T-helper 2 cell treated with Interferon-gamma antibody and Interleukin-4, amounts not matched to agents 100 ng/mL and 5 ng/mL, for 36 hours (primary cell): ENCODE results near the gene ARHGAP45. TPM values are rescaled to one million over a fixed set of nuclear protein-coding genes. Genes with fewer than 3 reads are reported as not detected.

Experiments used
- intact Hi-C: fragments of 100-400 bp; cut with micrococcal nuclease; formaldehyde crosslinking; loops from one replicate; pipeline ENCODE4 v1.15.1; 2023
- total RNA-seq: library from RNA; stranded (reverse); gene quantifications from 2 replicates; pipeline ENCODE4 v1.2.3, GENCODE V29; 2022

The ARHGAP45 gene
- total RNA-seq, 1 donor from 2014 or later: 407 TPM

- intact Hi-C loops: loop anchor here (5.0 kb wide), 1 partner anchor 81 kb away; no protein-coding TSS in a partner anchor
Measured at GRCh38 chr19:1111641-1112267, 44.8 kb downstream of the ARHGAP45 start.

GRCh38 chr19:1112268-1113029 is 45.5 kb downstream of the ARHGAP45 start:
- intact Hi-C loops: loop anchor here (5.0 kb wide), 1 partner anchor 80 kb away; no protein-coding TSS in a partner anchor

GRCh38 chr19:1113030-1113985 is 46.3 kb downstream of the ARHGAP45 start:
- intact Hi-C loops: loop anchor here (5.0 kb wide), 1 partner anchor 79 kb away; no protein-coding TSS in a partner anchor

GRCh38 chr19:1113986-1114483 is 47.1 kb downstream of the ARHGAP45 start:
- intact Hi-C loops: loop anchor here (5.0 kb wide), 1 partner anchor 78 kb away; no protein-coding TSS in a partner anchor

GRCh38 chr19:1114728-1115127 is 47.8 kb downstream of the ARHGAP45 start:
- intact Hi-C loops: loop anchor here (5.0 kb wide), 1 partner anchor 78 kb away; no protein-coding TSS in a partner anchor

- intact Hi-C loops: no loop called here
Measured at GRCh38 chr19:1115646-1116420, 48.9 kb downstream of the ARHGAP45 start.

- intact Hi-C loops: no loop called here
Measured at GRCh38 chr19:1116726-1117581, 50.0 kb downstream of the ARHGAP45 start.

- intact Hi-C loops: no loop called here
Measured at GRCh38 chr19:1117654-1118053, 50.7 kb downstream of the ARHGAP45 start.

GRCh38 chr19:1118999-1119398 is 52.0 kb downstream of the ARHGAP45 start:
- intact Hi-C loops: no loop called here

GRCh38 chr19:1119475-1120217 is 52.7 kb downstream of the ARHGAP45 start:
- intact Hi-C loops: no loop called here

GRCh38 chr19:1121395-1121794 is 54.4 kb downstream of the ARHGAP45 start:
- intact Hi-C loops: no loop called here

- intact Hi-C loops: no loop called here
Measured at GRCh38 chr19:1122021-1122971, 55.3 kb downstream of the ARHGAP45 start.

- intact Hi-C loops: no loop called here
Measured at GRCh38 chr19:1122972-1123363, 56.0 kb downstream of the ARHGAP45 start.

GRCh38 chr19:1123381-1123780 is 56.4 kb downstream of the ARHGAP45 start:
- intact Hi-C loops: no loop called here

- intact Hi-C loops: no loop called here
Measured at GRCh38 chr19:1123885-1124677, 57.1 kb downstream of the ARHGAP45 start.

- intact Hi-C loops: no loop called here
Measured at GRCh38 chr19:1125601-1126467, 58.9 kb downstream of the ARHGAP45 start.
